Breast epithelium (tissue), 3 donors: ENCODE measurements around the gene GNAL.

ENCODE experiments used
- POLR2A ChIP-seq: fragments of 450-650 bp; IDR thresholded peaks from one replicate; pipeline ENCODE4 v1.6.1; 2016; ENCODE audit warnings: antibody characterized with exemption, mild to moderate bottlenecking, moderate library complexity
- TF ChIP-seq, protein P1 (sequence below), 3 donors: fragments of 450-650 bp; IDR thresholded peaks; one replicate each; pipeline ENCODE4 v1.5.1; 2016 to 2017; ENCODE audit warnings: antibody characterized with exemption in 3 of 3, mild to moderate bottlenecking in 3 of 3, moderate library complexity in 3 of 3

DNA sequence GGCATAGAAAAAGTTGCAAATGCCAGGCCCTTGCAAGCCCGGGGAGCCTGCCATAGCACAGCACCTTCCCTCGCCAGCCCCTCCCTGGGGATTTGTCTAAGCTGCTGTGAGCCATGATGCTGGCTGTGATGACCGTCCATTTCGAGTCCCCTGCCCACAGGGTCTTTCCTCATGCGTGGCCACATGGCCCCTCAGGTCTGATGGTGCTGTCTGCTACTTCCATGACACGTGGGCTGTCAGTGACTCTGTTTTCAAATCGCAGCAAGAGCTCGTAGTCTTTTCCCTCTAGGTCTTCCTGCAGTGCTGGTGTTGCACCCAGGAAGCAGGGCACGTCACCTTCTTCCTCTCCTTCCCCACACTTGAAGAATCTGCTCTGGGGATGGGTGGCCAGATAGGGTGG, 15.5 kb upstream of the GNAL start:
- TF ChIP-seq, protein P1, sequence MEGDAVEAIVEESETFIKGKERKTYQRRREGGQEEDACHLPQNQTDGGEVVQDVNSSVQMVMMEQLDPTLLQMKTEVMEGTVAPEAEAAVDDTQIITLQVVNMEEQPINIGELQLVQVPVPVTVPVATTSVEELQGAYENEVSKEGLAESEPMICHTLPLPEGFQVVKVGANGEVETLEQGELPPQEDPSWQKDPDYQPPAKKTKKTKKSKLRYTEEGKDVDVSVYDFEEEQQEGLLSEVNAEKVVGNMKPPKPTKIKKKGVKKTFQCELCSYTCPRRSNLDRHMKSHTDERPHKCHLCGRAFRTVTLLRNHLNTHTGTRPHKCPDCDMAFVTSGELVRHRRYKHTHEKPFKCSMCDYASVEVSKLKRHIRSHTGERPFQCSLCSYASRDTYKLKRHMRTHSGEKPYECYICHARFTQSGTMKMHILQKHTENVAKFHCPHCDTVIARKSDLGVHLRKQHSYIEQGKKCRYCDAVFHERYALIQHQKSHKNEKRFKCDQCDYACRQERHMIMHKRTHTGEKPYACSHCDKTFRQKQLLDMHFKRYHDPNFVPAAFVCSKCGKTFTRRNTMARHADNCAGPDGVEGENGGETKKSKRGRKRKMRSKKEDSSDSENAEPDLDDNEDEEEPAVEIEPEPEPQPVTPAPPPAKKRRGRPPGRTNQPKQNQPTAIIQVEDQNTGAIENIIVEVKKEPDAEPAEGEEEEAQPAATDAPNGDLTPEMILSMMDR (IDR thresholded peaks at IDR 0.05): no peak
- TF ChIP-seq POLR2A: no peak
